SH-SY5Y (cell line): ENCODE measurements around the gene ADGRG3.

ENCODE experiments used
- GATA2 ChIP-seq: IDR thresholded peaks from 2 replicates; pipeline ENCODE4 v1.6.1; 2011; ENCODE audit warnings: mild to moderate bottlenecking, low read depth, low read length
- GATA3 ChIP-seq: IDR thresholded peaks from 2 replicates; pipeline ENCODE4 v1.6.1; 2011; ENCODE audit warnings: low read depth, mild to moderate bottlenecking, low read length, moderate library complexity

GRCh38 chr16:57711993-57712392 is 43.9 kb downstream of the ADGRG3 start:
- TF ChIP-seq GATA3 (peak; percentile 46; the same call in 1 of the 2 replicates), GATA2 (0 out of 2 replicates have a peak, but pooled peaks have one; percentile 2)
